Stimulated activated CD4-positive, alpha-beta T cell treated with anti-CD3 and anti-CD28 coated beads, Interleukin-4, amount 100 ng/mL, for 48 hours (primary cell): ENCODE measurements around the gene ARL10.

Experiments used
- DNase-seq, 2 donors: peaks; one replicate each; pipeline ENCODE4 v3.0.0-alpha.2; 2020; ENCODE audit warnings: low read depth in 2 of 2

The ARL10 gene

GRCh38 chr5:176361437-176362232 is 3.7 kb upstream of the ARL10 start, which contains the start of gene KIAA1191:
KIAA1191 (minus strand) TSS chr5:176361764; CDS start chr5:176359508, 2,256 bp downstream.
- peak; percentile 89 to 94 for DNase-seq

DNA sequence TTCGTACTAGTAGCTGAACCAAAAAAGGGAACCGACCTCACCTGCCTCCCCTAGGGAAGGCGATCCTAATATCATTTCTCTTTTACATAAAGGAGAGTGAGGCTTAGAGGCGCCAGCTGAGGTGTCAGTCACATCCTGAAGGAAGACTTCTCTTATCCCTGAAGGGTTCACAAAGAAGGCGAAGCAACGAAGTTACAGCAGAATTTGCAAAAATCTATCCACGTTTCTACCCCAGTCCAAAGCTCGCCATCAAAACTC is 3.1 kb upstream of the ARL10 start:
- no peak for DNase-seq

DNA sequence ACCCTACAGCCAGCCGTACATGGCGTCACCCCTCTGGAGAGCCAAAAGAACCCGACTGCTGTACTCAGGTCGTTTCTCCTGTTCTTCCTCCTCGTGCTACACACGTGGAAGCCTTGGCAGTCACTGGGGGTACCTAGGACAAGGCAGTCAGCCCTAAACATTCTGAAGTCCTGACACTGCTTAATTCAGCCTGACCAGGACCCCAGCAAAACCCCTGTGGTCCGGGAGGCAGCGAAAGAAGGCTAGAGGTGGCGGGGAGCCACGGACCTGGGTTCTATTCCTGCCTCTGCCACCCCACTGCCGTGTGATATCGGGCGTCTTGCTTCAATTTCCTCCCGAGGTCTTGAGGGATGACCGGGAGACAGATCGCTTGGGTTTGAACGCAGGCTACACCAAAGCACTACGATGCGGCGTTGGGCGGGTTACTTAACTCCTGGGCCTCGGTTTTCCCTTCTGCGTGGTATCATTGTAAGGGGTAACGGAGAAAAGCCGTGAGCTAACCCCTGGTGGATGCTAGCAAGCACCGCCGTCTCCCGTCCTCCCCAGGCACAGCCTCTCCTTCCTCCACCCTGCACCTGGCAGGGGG is 429 bp upstream of the ARL10 start:
- DNase-seq, result no peak

GRCh38 chr5:176366232-176366894 is 1.1 kb downstream of the ARL10 start:
- DNase-seq, result no peak

DNA sequence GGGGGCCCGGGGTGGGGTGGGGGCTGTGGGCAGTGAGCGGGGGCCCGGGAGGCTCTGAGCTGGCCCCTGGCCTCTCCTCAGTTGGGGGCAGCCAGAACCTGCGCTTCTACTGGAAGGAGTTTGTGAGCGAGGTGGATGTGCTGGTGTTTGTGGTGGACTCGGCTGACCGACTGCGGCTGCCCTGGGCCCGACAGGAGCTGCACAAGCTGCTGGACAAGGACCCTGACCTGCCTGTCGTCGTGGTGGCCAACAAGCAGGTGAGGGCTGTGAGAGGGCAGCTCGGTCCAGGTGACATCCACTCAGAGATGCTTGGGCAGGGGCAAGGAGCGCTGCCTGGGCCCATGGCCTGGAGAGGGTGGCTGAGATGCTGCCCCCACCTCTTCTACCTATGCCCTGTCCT is 3.4 kb downstream of the ARL10 start:
- no peak for DNase-seq

GRCh38 chr5:176369934-176370711 is 4.8 kb downstream of the ARL10 start:
- no peak for DNase-seq

DNA sequence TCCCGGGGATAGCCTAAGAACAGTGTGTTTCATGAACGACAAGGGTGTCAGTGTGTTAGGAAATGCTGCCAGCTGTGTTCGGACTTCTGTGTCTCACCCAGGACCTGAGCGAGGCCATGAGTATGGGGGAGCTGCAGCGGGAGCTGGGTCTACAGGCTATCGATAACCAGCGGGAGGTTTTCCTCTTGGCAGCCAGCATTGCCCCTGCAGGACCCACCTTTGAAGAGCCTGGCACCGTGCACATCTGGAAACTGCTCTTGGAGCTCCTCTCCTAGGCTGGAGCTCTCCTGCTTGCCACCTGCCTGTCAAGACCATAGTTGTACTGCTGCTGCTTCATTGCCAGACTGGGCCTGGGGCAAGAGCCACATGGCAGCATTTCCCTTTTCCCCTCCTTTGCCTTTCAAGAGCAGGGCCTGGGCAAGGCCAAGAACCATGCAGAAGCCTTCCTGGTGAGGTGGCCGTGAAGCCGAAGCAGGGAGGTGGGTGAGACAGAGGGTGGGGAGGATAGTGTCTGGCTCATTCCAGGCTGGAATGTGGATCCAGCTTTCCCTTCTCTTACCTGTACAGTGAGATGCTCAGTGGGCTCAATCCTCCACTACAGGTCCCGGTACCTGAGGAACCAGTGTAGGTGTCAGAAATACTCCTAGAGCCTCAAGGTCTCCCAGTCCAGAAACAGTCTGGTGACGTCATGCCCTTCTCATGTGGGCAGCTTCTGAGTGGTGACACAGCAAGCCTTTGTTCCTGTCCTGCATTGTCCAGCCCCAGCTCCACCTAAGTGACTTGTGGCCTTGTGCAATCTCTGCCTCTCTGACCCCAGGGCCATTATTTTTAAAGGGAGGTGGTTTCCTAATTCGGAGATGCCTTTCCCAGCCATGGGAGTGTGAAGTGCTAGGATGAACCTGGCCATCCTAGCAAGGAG is 6.6 kb downstream of the ARL10 start:
- no peak for DNase-seq

DNA sequence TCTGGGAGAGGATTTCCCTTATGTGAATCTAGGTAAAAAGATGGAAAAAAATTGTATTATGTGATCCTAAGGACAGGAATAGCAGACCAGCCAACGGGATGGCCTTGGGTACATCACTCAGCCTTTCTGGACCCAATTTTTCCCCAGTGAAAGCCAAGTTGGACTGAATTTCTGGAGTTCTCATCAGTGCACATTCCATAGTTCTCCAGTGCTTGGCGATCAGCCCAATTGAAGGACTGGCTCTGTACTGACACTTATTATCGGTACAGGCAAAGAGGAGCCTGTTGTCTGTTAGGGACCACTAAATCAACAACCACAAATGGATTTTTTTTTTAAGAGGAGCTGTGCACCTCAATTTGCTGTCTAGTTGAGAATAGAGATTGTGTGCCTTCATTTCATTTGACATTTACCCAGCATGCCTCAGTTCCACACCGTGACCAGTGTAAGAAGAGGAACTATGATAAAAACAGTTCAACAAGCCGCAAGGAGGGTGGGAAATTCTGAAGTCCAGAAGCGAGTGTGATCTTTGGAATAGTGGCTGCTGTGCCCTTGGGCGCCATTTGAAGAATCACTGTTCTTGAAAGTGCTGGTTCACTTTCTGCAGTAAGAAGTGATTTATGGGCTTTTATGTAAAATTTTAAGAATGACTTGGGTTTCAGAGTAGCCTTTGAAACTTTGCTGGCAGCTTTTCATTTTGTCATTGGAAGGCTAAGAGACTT is 8.0 kb downstream of the ARL10 start:
- no peak for DNase-seq

DNA sequence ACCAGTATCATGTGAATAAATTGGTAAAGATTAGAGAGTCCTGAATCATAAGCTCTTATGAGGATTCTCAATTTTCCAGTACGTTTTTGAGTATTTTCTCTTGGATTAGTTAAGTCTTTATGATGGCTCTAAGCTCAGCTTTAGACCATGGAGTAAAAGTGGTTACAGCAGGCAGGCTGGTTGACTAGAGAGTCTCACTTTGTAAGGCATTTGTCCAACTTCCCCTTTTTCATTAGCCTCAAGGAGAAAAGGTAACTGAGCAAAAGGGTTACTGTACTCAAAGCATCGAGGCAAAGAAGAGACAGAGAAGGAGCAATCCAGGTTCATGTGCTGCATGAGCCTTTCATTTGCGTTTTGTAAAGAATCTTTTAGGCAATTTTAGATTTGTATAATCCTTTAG is 14.6 kb downstream of the ARL10 start:
- no peak for DNase-seq

- DNase-seq, result no peak
Measured at GRCh38 chr5:176381423-176381822, 16.1 kb downstream of the ARL10 start.

GRCh38 chr5:176381979-176382378 is 16.7 kb downstream of the ARL10 start:
- no peak for DNase-seq

GRCh38 chr5:176382721-176383120 is 17.4 kb downstream of the ARL10 start:
- no peak for DNase-seq

DNA sequence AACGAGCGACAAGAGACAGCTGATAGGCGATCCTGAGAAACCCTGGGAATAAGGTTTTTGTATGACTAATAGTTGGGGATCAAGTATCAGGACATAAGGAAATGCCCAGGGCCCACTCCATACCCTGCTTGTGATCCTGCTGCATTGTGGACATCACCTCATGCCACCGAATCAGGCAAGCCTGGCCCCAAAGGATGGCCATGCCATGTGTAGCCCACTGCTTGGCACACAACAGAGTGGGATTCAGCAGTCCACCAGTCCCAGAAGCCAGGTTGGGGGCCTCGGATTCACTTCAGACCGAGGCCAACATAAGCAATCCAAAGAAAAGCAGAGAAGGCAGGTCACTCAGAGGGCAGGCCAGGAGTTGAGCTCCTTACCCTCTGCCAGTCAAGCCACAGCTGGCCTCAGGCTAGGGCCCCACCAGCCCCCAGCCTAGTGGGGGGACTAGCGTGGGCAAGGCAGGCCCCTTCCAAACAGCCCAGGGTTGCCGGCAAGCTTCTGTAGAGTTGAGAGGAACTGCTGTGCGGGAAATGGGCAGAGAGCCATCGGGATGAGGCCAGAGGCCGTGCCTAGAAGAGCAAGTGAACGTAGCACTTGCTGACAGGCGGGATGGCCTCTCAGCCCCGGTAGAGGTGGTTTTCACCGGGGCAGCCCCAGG is 18.1 kb downstream of the ARL10 start:
- no peak for DNase-seq

DNA sequence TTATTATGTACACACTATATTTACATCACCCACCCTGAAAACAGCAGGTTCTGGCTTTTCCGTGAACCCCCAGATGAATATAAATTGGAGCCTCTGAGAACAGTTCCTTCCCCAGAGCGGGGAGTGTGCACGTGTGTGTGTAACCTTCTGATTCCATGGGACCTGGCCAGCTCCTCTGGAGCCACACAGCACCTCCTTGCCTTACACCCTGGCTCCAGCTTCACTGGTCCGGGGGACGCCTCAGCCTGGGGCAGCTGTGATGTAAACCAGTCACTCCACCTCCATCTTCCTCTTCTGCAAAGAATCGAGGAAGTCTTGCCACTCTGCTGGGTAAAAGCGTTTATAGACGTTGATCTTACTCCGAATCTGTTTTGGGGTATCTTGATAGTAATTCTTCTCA is 18.7 kb downstream of the ARL10 start:
- DNase-seq, result no peak

GRCh38 chr5:176384366-176384930 is 19.2 kb downstream of the ARL10 start:
- DNase-seq, result no peak

GRCh38 chr5:176384991-176385390 is 19.7 kb downstream of the ARL10 start:
- no peak for DNase-seq

DNA sequence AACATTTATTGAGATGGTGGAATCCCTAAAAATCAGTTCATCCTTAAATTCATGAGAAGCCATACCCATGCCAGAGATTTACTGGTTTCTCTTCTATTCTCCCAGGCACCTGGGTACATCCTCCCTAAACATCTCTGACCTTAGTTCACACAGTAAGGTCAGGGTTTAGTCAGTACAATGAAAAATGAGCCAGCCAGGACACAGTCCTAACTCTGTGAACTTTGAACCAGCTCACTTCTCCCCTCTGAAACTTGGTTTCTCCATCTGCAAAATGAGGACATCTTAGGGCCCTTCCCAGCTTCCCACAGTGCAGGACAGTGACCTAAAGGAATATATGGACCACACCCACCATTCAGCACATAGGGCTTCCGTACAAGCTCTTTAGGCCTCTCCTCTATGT is 21.2 kb downstream of the ARL10 start:
- no peak for DNase-seq

DNA sequence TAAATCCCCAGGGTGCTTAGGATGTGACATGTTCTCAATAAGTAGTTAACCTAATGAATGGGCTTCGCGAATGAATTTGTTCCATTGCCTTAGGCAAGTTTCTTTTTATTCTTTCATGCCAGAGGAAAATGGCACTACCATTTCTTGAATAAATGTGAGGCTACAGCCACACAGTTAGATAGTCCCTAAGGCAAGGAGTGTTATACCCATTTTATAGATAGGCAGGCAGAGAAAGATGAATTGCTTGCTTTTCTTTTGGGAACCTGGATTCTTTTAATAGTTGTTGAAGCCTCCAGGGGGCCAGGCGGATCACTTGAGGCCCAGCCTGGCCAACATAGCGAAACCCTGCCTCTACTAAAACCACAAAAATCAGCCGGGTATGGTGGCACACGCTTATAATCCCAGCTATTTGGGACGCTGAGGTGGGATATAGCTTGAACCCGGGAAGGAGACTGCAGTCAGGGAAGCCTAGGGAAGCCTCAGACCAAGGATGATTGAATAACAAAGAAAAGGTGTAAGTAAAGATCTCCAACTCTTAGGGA is 22.2 kb downstream of the ARL10 start:
- no peak for DNase-seq

DNA sequence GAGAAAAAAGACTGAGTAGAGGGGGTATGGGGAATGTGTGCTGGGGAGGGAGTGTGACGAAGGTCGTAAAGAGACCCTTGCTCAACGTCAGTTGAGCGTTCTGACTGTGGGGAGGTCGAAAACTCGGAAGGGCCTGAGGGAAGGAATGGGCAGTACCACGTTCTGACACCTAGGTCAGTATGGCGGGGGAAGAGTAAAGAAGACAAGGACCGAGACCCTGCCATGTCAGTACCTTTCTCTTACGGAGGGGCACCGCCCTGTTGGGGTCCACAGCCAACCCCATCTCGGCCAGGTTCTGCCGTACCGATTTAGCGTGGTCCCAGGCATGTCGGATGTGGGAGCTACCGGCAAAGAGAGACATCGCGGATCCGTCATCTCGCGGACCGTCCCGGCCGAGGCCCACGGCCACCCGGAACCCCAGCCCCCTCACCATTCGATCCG is 22.7 kb downstream of the ARL10 start:
- DNase-seq, result no peak
